Measurements from ENCODE around the gene RAMACL. TPM values are rescaled to one million over a fixed set of nuclear protein-coding genes. Genes with fewer than 3 reads are reported as not detected.
A peak's percentile ranks its signal among the peaks of the same experiment; 100 is the strongest.

The RAMACL gene
- total RNA-seq (2012; rRNA removed) (0.90 and 1.1 TPM in 2 replicates), polyA plus RNA-seq (2012; rRNA removed) (0.17 and 0.46 TPM in 2 replicates), Bru-seq, nascent RNA (percentile 81 among the genes with signal in this experiment), BruChase-seq, experiment 1, labeled RNA remaining after a 6-hour chase (percentile 57 among the genes with signal in this experiment), BruChase-seq, experiment 2, labeled RNA remaining after a 2-hour chase (percentile 71 among the genes with signal in this experiment)
- polyA plus RNA-seq (2012; cell fraction: cytosol; rRNA removed) = 0.02 and 0.03 TPM in 2 replicates
- polyA plus RNA-seq (2012; cell fraction: nucleus; rRNA removed; ENCODE audit: low replicate concordance) = 0.17 and 0.94 TPM in 2 replicates
- long read RNA-seq, partial matches to known transcripts = 0 of 1 reads
- long read RNA-seq, other reads (novel, unspliced or antisense) = 0 of 1 reads

GRCh38 chr6:166586424-166587156 is at the start of gene RAMACL:
Gene RAMACL (minus strand): TSS chr6:166586678. CDS start chr6:166586477, 201 bp downstream.
- Histone ChIP-seq H3K27me3 (ENCODE audit: control insufficient read depth, insufficient read depth, low read length) (no peaks in the 10 kb centered on the region), H2AK9ac (replicated peaks; ENCODE audit: low read depth, low read length, poor library complexity) (no peak within 1 kb of the TSS), H2BK5ac (ENCODE audit: low read depth, low read length, poor library complexity, severe bottlenecking) (no peak within 1 kb of the TSS), H4K5ac (ENCODE audit: low read depth, low read length) (no peak within 1 kb of the TSS), H3K9ac (ENCODE audit: low read depth, low read length) (no peak within 1 kb of the TSS), H3K9me1 (ENCODE audit: insufficient read depth, low read length) (peaks cover 14% of the 10 kb centered on the region; the same call in 1 of the 2 replicates), H2BK120ac (ENCODE audit: low read depth, low read length) (no peak within 1 kb of the TSS), H2AFZ (replicated peaks; ENCODE audit: low read length, poor library complexity) (no peak within 1 kb of the TSS), H3K14ac (replicated peaks; ENCODE audit: low read depth, low read length) (no peak within 1 kb of the TSS), H3K56ac (ENCODE audit: extremely low read depth, insufficient read depth, low read length) (no peak within 1 kb of the TSS), H2AK5ac (ENCODE audit: low read depth, low read length) (peak within 1 kb of the TSS; percentile 4; the same call in 1 of the 2 replicates), H3K4me3 (ENCODE audit: insufficient read depth, low read depth, low read length) (no peak within 1 kb of the TSS), H2BK20ac (ENCODE audit: low read depth, low read length) (no peak within 1 kb of the TSS), H3K4me1 (ENCODE audit: control insufficient read depth, insufficient read depth, low read length) (peaks cover 22% of the 10 kb centered on the region), H4K20me1 (ENCODE audit: insufficient read depth, low read length) (peaks cover 29% of the 10 kb centered on the region; the same call in 1 of the 2 replicates), H3K79me1 (ENCODE audit: low read depth in 1 of 2, low read length in 2 of 2) (peaks cover 46 to 63% of the 10 kb centered on the region in 2 experiments), H3K27ac (ENCODE audit: insufficient read depth, low read length) (no peak within 1 kb of the TSS), H2BK15ac (ENCODE audit: low read depth, low read length) (no peak within 1 kb of the TSS), H3K23ac (ENCODE audit: low read depth, low read length) (no peak within 1 kb of the TSS), H3K9me3 (ENCODE audit: control insufficient read depth, insufficient read depth, low read length) (no peaks in the 10 kb centered on the region), H3K4ac (ENCODE audit: low read depth, low read length) (no peak within 1 kb of the TSS), H3K18ac (ENCODE audit: low read depth, low read length) (no peak within 1 kb of the TSS), H3K4me2 (ENCODE audit: low read depth, low read length) (no peak within 1 kb of the TSS), H4K91ac (ENCODE audit: insufficient read depth, low read depth, low read length) (no peak within 1 kb of the TSS), H3K36me3 (ENCODE audit: control insufficient read depth, insufficient read depth, low read length) (peaks cover 12% of the 10 kb centered on the region; the same call in 1 of the 2 replicates), H4K8ac (ENCODE audit: low read depth in 2 of 2, low read length in 2 of 2) (no peak within 1 kb of the TSS)
- TF ChIP-seq MXI1 (IDR thresholded peaks at IDR 0.05; ENCODE audit: borderline replicate concordance, low read depth, low read length) = no peak
- no peak for TF ChIP-seq RAD21 (IDR thresholded peaks at IDR 0.05; ENCODE audit: low read length)
- TF ChIP-seq POLR2A (IDR thresholded peaks at IDR 0.05; ENCODE audit: low read depth, low read length) = no peak
- no peak for TF ChIP-seq CHD1 (IDR thresholded peaks at IDR 0.05; ENCODE audit: low read depth, low read length)
- TF ChIP-seq, protein P1, sequence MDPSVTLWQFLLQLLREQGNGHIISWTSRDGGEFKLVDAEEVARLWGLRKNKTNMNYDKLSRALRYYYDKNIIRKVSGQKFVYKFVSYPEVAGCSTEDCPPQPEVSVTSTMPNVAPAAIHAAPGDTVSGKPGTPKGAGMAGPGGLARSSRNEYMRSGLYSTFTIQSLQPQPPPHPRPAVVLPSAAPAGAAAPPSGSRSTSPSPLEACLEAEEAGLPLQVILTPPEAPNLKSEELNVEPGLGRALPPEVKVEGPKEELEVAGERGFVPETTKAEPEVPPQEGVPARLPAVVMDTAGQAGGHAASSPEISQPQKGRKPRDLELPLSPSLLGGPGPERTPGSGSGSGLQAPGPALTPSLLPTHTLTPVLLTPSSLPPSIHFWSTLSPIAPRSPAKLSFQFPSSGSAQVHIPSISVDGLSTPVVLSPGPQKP (IDR thresholded peaks at IDR 0.05; ENCODE audit: borderline replicate concordance, low read depth, low read length) = no peak
- no peak for TF ChIP-seq RFX5 (IDR thresholded peaks at IDR 0.05; ENCODE audit: low read depth, low read length)
- no peak for TF ChIP-seq SMC3 (IDR thresholded peaks at IDR 0.05; ENCODE audit: low read depth, low read length)
- TF ChIP-seq, protein P2, sequence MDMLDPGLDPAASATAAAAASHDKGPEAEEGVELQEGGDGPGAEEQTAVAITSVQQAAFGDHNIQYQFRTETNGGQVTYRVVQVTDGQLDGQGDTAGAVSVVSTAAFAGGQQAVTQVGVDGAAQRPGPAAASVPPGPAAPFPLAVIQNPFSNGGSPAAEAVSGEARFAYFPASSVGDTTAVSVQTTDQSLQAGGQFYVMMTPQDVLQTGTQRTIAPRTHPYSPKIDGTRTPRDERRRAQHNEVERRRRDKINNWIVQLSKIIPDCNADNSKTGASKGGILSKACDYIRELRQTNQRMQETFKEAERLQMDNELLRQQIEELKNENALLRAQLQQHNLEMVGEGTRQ (IDR thresholded peaks at IDR 0.05; ENCODE audit: low read depth, low read length) = peak; percentile 61
- in situ Hi-C loops (cut with MboI; ENCODE audit: low sequenced_read_pairs) (no loop called here), dilution Hi-C loops (cut with HindIII; ENCODE audit: low sequenced_read_pairs, unreplicated experiment) (no loop called here), intact Hi-C loops (cut with micrococcal nuclease) (no loop called here)
- WGBS, 2 experiments (ENCODE audit: extremely low coverage in 2 of 2, insufficient read length in 1 of 2) = no CpG with 5 or more reads among the region's 9 CpGs
- POLR2A ChIA-PET (ENCODE audit: unreplicated experiment) = no interaction called here
- CTCF ChIA-PET = interaction anchor here (1.0 kb wide), 1 partner anchor 15 kb away, joined by 4 read pairs; no protein-coding TSS in a partner anchor
- ATAC-seq (ENCODE audit: low read depth) (no peak), DNase-seq (no peak)
- no TSS peak for BruUV-seq (replicated peaks)

Data from IMR-90 (cell line).